ENCODE data around the gene GPR146. TPM values are rescaled to one million over a fixed set of nuclear protein-coding genes. Genes with fewer than 3 reads are reported as not detected.

Gene GPR146
- total RNA-seq, 1 donor from 2014 or later, result 40.0 TPM

- peaks cover 6% of the 10 kb centered on the region for H3K36me3 ChIP-seq
- H3K27me3 ChIP-seq, result no peaks in the 10 kb centered on the region
- TF ChIP-seq, protein P1, sequence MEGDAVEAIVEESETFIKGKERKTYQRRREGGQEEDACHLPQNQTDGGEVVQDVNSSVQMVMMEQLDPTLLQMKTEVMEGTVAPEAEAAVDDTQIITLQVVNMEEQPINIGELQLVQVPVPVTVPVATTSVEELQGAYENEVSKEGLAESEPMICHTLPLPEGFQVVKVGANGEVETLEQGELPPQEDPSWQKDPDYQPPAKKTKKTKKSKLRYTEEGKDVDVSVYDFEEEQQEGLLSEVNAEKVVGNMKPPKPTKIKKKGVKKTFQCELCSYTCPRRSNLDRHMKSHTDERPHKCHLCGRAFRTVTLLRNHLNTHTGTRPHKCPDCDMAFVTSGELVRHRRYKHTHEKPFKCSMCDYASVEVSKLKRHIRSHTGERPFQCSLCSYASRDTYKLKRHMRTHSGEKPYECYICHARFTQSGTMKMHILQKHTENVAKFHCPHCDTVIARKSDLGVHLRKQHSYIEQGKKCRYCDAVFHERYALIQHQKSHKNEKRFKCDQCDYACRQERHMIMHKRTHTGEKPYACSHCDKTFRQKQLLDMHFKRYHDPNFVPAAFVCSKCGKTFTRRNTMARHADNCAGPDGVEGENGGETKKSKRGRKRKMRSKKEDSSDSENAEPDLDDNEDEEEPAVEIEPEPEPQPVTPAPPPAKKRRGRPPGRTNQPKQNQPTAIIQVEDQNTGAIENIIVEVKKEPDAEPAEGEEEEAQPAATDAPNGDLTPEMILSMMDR (IDR thresholded peaks at IDR 0.05), result no peak
- H3K9me3 ChIP-seq, result no peaks in the 10 kb centered on the region
- no peak overlapping the region for H3K27ac ChIP-seq
- no peak overlapping the region for H3K4me3 ChIP-seq
- intact Hi-C loops (cut with DNase I), result no loop called here
- no peak for ATAC-seq
- peaks cover 11% of the 10 kb centered on the region for H3K4me1 ChIP-seq
- no peak for DNase-seq
Observed at GRCh38 chr7:1092161-1092632, 47.9 kb downstream of the GPR146 start.

DNA sequence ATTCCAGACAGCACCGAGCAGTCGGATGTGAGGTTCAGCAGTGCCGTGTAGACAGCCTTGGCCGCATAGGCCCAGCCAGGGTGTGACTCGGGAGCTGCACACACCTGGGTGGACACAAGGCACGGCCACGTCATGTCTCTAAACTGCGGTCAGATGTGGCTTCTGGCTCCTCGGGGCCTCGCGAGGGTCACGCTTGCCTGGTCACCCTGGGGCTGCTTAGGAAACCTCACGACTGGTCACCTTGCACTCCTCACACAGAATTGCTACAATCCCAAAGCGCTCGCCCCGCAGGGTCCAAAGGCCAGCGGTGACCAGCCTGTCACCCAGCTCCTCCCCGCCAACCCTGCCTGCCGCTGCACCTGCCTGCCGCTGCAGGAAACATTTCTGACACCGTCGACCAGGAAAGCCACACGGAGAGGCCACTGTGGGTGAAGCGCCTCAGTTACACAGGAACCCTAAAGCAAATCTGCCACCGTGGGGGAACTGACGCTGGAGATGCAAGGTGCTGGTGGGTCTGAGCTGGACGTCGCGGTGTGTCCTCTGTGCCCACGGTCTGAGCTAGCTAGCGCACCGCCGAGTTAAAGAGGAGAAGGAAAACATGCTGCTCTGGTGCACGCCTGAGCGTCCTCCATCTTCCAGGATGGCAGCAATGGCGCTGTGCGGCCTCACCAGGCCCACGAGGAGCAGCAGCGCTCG is 48.6 kb downstream of the GPR146 start:
- DNase-seq, result no peak
- ATAC-seq, result no peak
- peaks cover 6% of the 10 kb centered on the region for H3K36me3 ChIP-seq
- intact Hi-C loops (cut with DNase I), result no loop called here
- H3K4me1 ChIP-seq, result peaks cover 4% of the 10 kb centered on the region
- H3K27ac ChIP-seq, result no peak overlapping the region
- TF ChIP-seq, protein P1 (IDR thresholded peaks at IDR 0.05), result no peak
- no peaks in the 10 kb centered on the region for H3K27me3 ChIP-seq
- no peaks in the 10 kb centered on the region for H3K9me3 ChIP-seq
- H3K4me3 ChIP-seq, result no peak overlapping the region

DNA sequence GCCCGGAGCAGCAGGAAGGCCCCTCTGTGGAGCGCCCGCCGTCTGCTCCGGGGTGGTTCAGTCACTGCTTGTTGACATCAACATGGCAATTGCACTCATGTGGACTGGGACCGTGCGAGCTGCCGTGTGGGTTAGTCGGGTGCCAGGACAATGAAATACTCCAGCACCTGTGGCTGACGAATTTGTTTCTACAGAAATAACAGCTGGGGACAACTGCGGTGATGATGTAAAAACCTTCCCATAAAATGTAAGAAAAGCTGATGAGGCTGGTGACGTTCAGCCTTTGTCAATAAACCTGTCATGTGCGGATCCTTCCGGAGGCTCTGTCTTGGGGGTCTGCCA is 49.1 kb downstream of the GPR146 start:
- Histone ChIP-seq H3K36me3 (peaks cover 6% of the 10 kb centered on the region), H3K27ac (no peak overlapping the region)
- TF ChIP-seq, protein P1 (IDR thresholded peaks at IDR 0.05), result no peak

GRCh38 chr7:1093916-1094508 is 49.7 kb downstream of the GPR146 start:
- no peaks in the 10 kb centered on the region for H3K27me3 ChIP-seq
- no peak for DNase-seq
- H3K4me3 ChIP-seq, result no peak overlapping the region

More for the DNA sequence above, 49.1 kb downstream of the GPR146 start:
- H3K27me3 ChIP-seq, result no peaks in the 10 kb centered on the region
- intact Hi-C loops (cut with DNase I), result no loop called here
- ATAC-seq, result no peak
- H3K4me3 ChIP-seq, result no peak overlapping the region
- no peaks in the 10 kb centered on the region for H3K9me3 ChIP-seq
- H3K4me1 ChIP-seq, result no peaks in the 10 kb centered on the region
- DNase-seq, result no peak

GRCh38 chr7:1094870-1095269 is 50.5 kb downstream of the GPR146 start:
- no peaks in the 10 kb centered on the region for H3K27me3 ChIP-seq
- H3K4me1 ChIP-seq, result no peaks in the 10 kb centered on the region
- H3K36me3 ChIP-seq, result peaks cover 6% of the 10 kb centered on the region
- H3K4me3 ChIP-seq, result no peak overlapping the region
- H3K27ac ChIP-seq, result no peak overlapping the region
- H3K9me3 ChIP-seq, result no peaks in the 10 kb centered on the region
- TF ChIP-seq, protein P1 (IDR thresholded peaks at IDR 0.05), result no peak
- intact Hi-C loops (cut with DNase I), result no loop called here
- ATAC-seq, result no peak
- DNase-seq, result no peak

More at GRCh38 chr7:1093916-1094508, 49.7 kb downstream of the GPR146 start:
- no peaks in the 10 kb centered on the region for H3K4me1 ChIP-seq
- H3K36me3 ChIP-seq, result peaks cover 6% of the 10 kb centered on the region
- no peak overlapping the region for H3K27ac ChIP-seq
- TF ChIP-seq, protein P1 (IDR thresholded peaks at IDR 0.05), result no peak
- no peak for ATAC-seq
- no peaks in the 10 kb centered on the region for H3K9me3 ChIP-seq
- intact Hi-C loops (cut with DNase I), result no loop called here
